HAP-1 (cell line): ENCODE results near the gene RAB8A.

ENCODE experiments used
- DNase-seq, 2 experiments: peaks; one replicate each; pipeline ENCODE4 v3.0.0-alpha.2; 2016 to 2020; ENCODE audit warnings: low spot score in 2 of 2
- H3K27me3 ChIP-seq: fragments of 250-450 bp; sonication (Bioruptor Pico); 2 replicates; pipeline ENCODE4 v1.5.1; 2020; ENCODE audit warnings: low read depth, mild to moderate bottlenecking, moderate library complexity
- H3K36me3 ChIP-seq: fragments of 250-450 bp; sonication (Bioruptor Pico); replicated peaks from 2 replicates; pipeline ENCODE4 v1.5.1; 2020; ENCODE audit warnings: mild to moderate bottlenecking
- H3K4me1 ChIP-seq: fragments of 250-450 bp; sonication (Bioruptor Pico); 2 replicates; pipeline ENCODE4 v1.5.1; 2020; ENCODE audit warnings: mild to moderate bottlenecking
- H3K4me3 ChIP-seq: fragments of 250-450 bp; sonication (Bioruptor Pico); 2 replicates; pipeline ENCODE4 v1.5.1; 2020; ENCODE audit warnings: mild to moderate bottlenecking, moderate library complexity
- H3K9me3 ChIP-seq: fragments of 250-450 bp; sonication (Bioruptor Pico); 2 replicates; pipeline ENCODE4 v1.5.1; 2020; ENCODE audit warnings: mild to moderate bottlenecking, moderate library complexity
- in situ Hi-C: fragments of 300-500 bp; cut with MboI; formaldehyde crosslinking; loops from 3 replicates; pipeline ENCODE4 v1.14.3; 2020; ENCODE audit warnings: low sequenced_read_pairs, inconsistent platforms, mixed read lengths

Gene RAB8A

GRCh38 chr19:16153582-16154336 lies 42.1 kb downstream of the RAB8A start:
- DNase-seq = peak in 1 of 2 experiments; percentile 50
- in situ Hi-C loops = no loop called here
- Histone ChIP-seq H3K36me3 (no peaks in the 10 kb centered on the region), H3K9me3 (no peaks in the 10 kb centered on the region), H3K27me3 (no peaks in the 10 kb centered on the region), H3K4me1 (no peaks in the 10 kb centered on the region), H3K4me3 (no peak overlapping the region)

- no peak for DNase-seq
- in situ Hi-C loops = no loop called here
- no peaks in the 10 kb centered on the region for H3K36me3 ChIP-seq
- no peaks in the 10 kb centered on the region for H3K9me3 ChIP-seq
- H3K27me3 ChIP-seq = no peaks in the 10 kb centered on the region
- no peak overlapping the region for H3K4me3 ChIP-seq
- no peaks in the 10 kb centered on the region for H3K4me1 ChIP-seq
Observed at GRCh38 chr19:16154557-16154956, 42.9 kb downstream of the RAB8A start.

GRCh38 chr19:16155128-16155527 lies 43.4 kb downstream of the RAB8A start:
- Histone ChIP-seq H3K4me1 (no peaks in the 10 kb centered on the region), H3K36me3 (no peaks in the 10 kb centered on the region), H3K27me3 (no peaks in the 10 kb centered on the region), H3K9me3 (no peaks in the 10 kb centered on the region), H3K4me3 (no peak overlapping the region)
- in situ Hi-C loops = no loop called here
- DNase-seq = no peak

- in situ Hi-C loops = no loop called here
- H3K9me3 ChIP-seq = no peaks in the 10 kb centered on the region
- no peaks in the 10 kb centered on the region for H3K27me3 ChIP-seq
- H3K4me1 ChIP-seq = no peaks in the 10 kb centered on the region
- no peaks in the 10 kb centered on the region for H3K36me3 ChIP-seq
- no peak for DNase-seq
- no peak overlapping the region for H3K4me3 ChIP-seq
Observed at GRCh38 chr19:16156904-16157303, 45.2 kb downstream of the RAB8A start.

GRCh38 chr19:16157601-16158000 lies 45.9 kb downstream of the RAB8A start:
- no peak for DNase-seq
- H3K36me3 ChIP-seq = no peaks in the 10 kb centered on the region
- no peak overlapping the region for H3K4me3 ChIP-seq
- in situ Hi-C loops = no loop called here
- no peaks in the 10 kb centered on the region for H3K27me3 ChIP-seq
- no peaks in the 10 kb centered on the region for H3K4me1 ChIP-seq
- H3K9me3 ChIP-seq = no peaks in the 10 kb centered on the region

- Histone ChIP-seq H3K4me1 (no peaks in the 10 kb centered on the region), H3K9me3 (no peaks in the 10 kb centered on the region), H3K4me3 (no peak overlapping the region), H3K36me3 (no peaks in the 10 kb centered on the region), H3K27me3 (no peaks in the 10 kb centered on the region)
- in situ Hi-C loops = no loop called here
- DNase-seq = no peak
Observed at GRCh38 chr19:16159655-16160054, 48.0 kb downstream of the RAB8A start.

GRCh38 chr19:16160445-16160942 lies 48.8 kb downstream of the RAB8A start:
- Histone ChIP-seq H3K4me1 (no peaks in the 10 kb centered on the region), H3K4me3 (no peak overlapping the region), H3K36me3 (no peaks in the 10 kb centered on the region), H3K27me3 (no peaks in the 10 kb centered on the region), H3K9me3 (no peaks in the 10 kb centered on the region)
- in situ Hi-C loops = no loop called here
- DNase-seq = no peak

GRCh38 chr19:16160943-16161560 lies 49.4 kb downstream of the RAB8A start:
- DNase-seq = no peak
- Histone ChIP-seq H3K9me3 (no peaks in the 10 kb centered on the region), H3K4me3 (no peak overlapping the region), H3K36me3 (no peaks in the 10 kb centered on the region), H3K4me1 (no peaks in the 10 kb centered on the region), H3K27me3 (no peaks in the 10 kb centered on the region)
- in situ Hi-C loops = no loop called here

- Histone ChIP-seq H3K36me3 (no peaks in the 10 kb centered on the region), H3K4me3 (no peak overlapping the region), H3K9me3 (no peaks in the 10 kb centered on the region), H3K27me3 (no peaks in the 10 kb centered on the region), H3K4me1 (no peaks in the 10 kb centered on the region)
- DNase-seq = no peak
- in situ Hi-C loops = no loop called here
Observed at GRCh38 chr19:16161840-16162239, 50.2 kb downstream of the RAB8A start.

GRCh38 chr19:16164222-16164890 lies 52.7 kb downstream of the RAB8A start:
- Histone ChIP-seq H3K27me3 (no peaks in the 10 kb centered on the region), H3K4me3 (no peak overlapping the region), H3K36me3 (no peaks in the 10 kb centered on the region), H3K9me3 (no peaks in the 10 kb centered on the region), H3K4me1 (no peaks in the 10 kb centered on the region; the same call in 1 of the 2 replicates)
- in situ Hi-C loops = no loop called here
- DNase-seq = no peak

GRCh38 chr19:16166417-16166816 lies 54.7 kb downstream of the RAB8A start:
- Histone ChIP-seq H3K4me1 (no peaks in the 10 kb centered on the region; the same call in 1 of the 2 replicates), H3K9me3 (no peaks in the 10 kb centered on the region), H3K36me3 (no peaks in the 10 kb centered on the region), H3K4me3 (no peak overlapping the region), H3K27me3 (no peaks in the 10 kb centered on the region)
- DNase-seq = no peak
- in situ Hi-C loops = no loop called here

GRCh38 chr19:16167055-16167454 lies 55.4 kb downstream of the RAB8A start:
- H3K4me3 ChIP-seq = no peak overlapping the region
- in situ Hi-C loops = no loop called here
- H3K27me3 ChIP-seq = no peaks in the 10 kb centered on the region
- no peaks in the 10 kb centered on the region; the same call in 1 of the 2 replicates for H3K4me1 ChIP-seq
- H3K36me3 ChIP-seq = no peaks in the 10 kb centered on the region
- no peaks in the 10 kb centered on the region for H3K9me3 ChIP-seq
- DNase-seq = no peak

- no peaks in the 10 kb centered on the region for H3K36me3 ChIP-seq
- H3K4me3 ChIP-seq = no peak overlapping the region
- no peaks in the 10 kb centered on the region; the same call in 1 of the 2 replicates for H3K4me1 ChIP-seq
- peak in 1 of 2 experiments; percentile 27 for DNase-seq
- H3K27me3 ChIP-seq = no peaks in the 10 kb centered on the region
- H3K9me3 ChIP-seq = no peaks in the 10 kb centered on the region
- in situ Hi-C loops = no loop called here
Observed at GRCh38 chr19:16168465-16169081, 56.9 kb downstream of the RAB8A start.
